Measurements from ENCODE around the gene DNM1L. TPM values are rescaled to one million over a fixed set of nuclear protein-coding genes. Genes with fewer than 3 reads are reported as not detected.

The DNM1L gene
- total and polyA plus RNA-seq, 2 donors (not counting 3 experiments of a cell fraction or from before 2014, with no cell fraction given), result 24.6 to 103 TPM

DNA sequence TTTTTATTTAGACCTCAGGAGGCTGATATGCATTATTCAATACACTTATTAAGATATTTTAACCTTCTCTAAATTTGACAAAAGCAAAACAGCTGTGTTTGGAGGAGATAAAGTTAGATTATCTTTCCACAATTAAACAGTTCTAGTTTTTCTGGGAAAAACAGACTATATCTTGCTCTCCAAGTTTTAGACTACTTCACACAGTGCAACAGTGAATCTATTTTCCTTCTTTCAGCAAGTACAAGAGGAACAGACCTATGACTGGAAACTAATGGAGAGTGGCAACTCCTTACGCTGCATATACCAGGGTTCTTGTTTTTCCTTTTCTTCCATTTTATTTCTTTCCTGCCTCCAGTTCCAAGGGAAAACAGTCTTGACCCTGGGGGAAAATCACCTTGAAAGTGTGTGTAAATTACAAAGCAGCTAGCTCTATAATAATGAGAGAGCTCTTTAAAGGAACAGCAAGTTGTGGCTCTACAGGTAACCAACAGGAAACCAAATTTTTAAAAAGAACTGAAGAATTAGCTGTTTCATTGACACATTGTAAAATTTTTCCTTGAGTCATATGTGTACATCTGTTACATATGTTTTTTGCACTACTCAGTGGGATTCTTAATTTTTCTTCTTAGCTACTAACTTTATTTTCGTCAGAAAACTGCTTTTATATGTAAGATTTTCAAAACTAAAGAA is 27.4 kb downstream of the DNM1L start:
- Histone ChIP-seq H4K20me1 (replicated peaks; ENCODE audit: control insufficient read depth, extremely low read depth, insufficient read depth, low read length) (no peaks in the 10 kb centered on the region), H3K27ac (ENCODE audit: insufficient read depth, low read depth, low read length) (no peak overlapping the region), H3K4me3 (replicated peaks in 1 of 3; ENCODE audit: insufficient read depth in 1 of 3, low read depth in 1 of 3, low read length in 3 of 3) (no peak overlapping the region), H3K9me3 (replicated peaks; ENCODE audit: control insufficient read depth, insufficient read depth, low read length) (no peaks in the 10 kb centered on the region), H3K4me2 (ENCODE audit: insufficient read depth, low read length) (no peak overlapping the region), H3K36me3 (ENCODE audit: control insufficient read depth in 2 of 2, extremely low read depth in 1 of 2, insufficient read depth in 2 of 2, low read length in 2 of 2) (peaks cover 1 to 9% of the 10 kb centered on the region in 2 experiments), H2AFZ (ENCODE audit: low read depth, low read length) (no peak overlapping the region), H3K9me1 (replicated peaks; ENCODE audit: control insufficient read depth, extremely low read depth, insufficient read depth, low read length) (no peaks in the 10 kb centered on the region), H3K27me3 (ENCODE audit: control insufficient read depth in 2 of 2, insufficient read depth in 2 of 2, low read length in 2 of 2) (no peaks in the 10 kb centered on the region), H3K9ac (replicated peaks; ENCODE audit: extremely low read depth, insufficient read depth, low read length) (no peak overlapping the region), H3K79me2 (ENCODE audit: control insufficient read depth, insufficient read depth, low read length) (peaks cover 2% of the 10 kb centered on the region), H3K4me1 (ENCODE audit: control insufficient read depth, extremely low read depth, insufficient read depth, low read length) (no peaks in the 10 kb centered on the region)
- FAIRE-seq (no peak), DNase-seq (ENCODE audit: low read depth, low spot score) (no peak)
- TF ChIP-seq GATA2 (IDR thresholded peaks at IDR 0.05; ENCODE audit: insufficient read depth, insufficient read length, low read depth, low read length), result no peak
- CTCF ChIA-PET, result interaction anchor here (0.7 to 2.6 kb wide), 3 partner anchors 17 to 1315 kb away, joined by 3 to 7 read pairs (median 4); no protein-coding TSS in a partner anchor
- BruUV-seq (replicated peaks), result no TSS peak
- POLR2A ChIA-PET, result no interaction called here
- intact Hi-C loops (cut with micrococcal nuclease), result no loop called here
- dilution Hi-C loops (cut with MboI; ENCODE audit: extremely low pct_ligation_motif_present, low sequenced_read_pairs), result no loop called here

DNA sequence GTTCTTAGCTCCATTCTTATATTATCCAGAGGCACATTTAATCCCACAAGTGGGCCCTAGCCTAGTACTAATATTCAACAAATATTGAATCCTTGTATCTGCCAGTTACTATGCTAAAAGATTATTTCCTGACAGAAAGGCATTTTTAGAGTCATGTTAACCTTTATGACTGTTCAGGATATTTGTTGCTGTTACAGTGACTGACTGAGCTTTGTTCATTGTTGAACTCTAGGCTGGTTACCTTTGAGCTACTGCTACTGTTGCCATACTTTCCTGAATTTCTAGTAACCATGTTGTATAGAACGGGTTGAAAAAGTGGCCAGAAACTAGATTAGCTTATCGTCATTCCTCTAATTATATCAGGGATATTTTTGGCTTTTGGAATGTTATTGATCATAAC is 29.8 kb downstream of the DNM1L start:
- CTCF ChIA-PET, result interaction anchor here (1.5 to 2.6 kb wide), 3 partner anchors 15 to 1056 kb away, joined by 4 to 7 read pairs (median 7); no protein-coding TSS in a partner anchor
- dilution Hi-C loops (cut with MboI; ENCODE audit: extremely low pct_ligation_motif_present, low sequenced_read_pairs) (no loop called here), intact Hi-C loops (cut with micrococcal nuclease) (no loop called here)
- no peak overlapping the region for H3K4me3 ChIP-seq (replicated peaks in 1 of 3; ENCODE audit: insufficient read depth in 1 of 3, low read depth in 1 of 3, low read length in 3 of 3)
- H3K4me1 ChIP-seq (ENCODE audit: control insufficient read depth, extremely low read depth, insufficient read depth, low read length), result no peaks in the 10 kb centered on the region
- POLR2A ChIA-PET, result no interaction called here
- no peaks in the 10 kb centered on the region for H3K9me3 ChIP-seq (replicated peaks; ENCODE audit: control insufficient read depth, insufficient read depth, low read length)
- H3K79me2 ChIP-seq (ENCODE audit: control insufficient read depth, insufficient read depth, low read length), result peaks cover 2% of the 10 kb centered on the region
- peaks cover 4 to 19% of the 10 kb centered on the region in 2 experiments for H3K36me3 ChIP-seq (ENCODE audit: control insufficient read depth in 2 of 2, extremely low read depth in 1 of 2, insufficient read depth in 2 of 2, low read length in 2 of 2)
- no peaks in the 10 kb centered on the region for H3K27me3 ChIP-seq (ENCODE audit: control insufficient read depth in 2 of 2, insufficient read depth in 2 of 2, low read length in 2 of 2)
- no peak overlapping the region for H3K27ac ChIP-seq (ENCODE audit: insufficient read depth, low read depth, low read length)
- TF ChIP-seq JUN (IDR thresholded peaks at IDR 0.05; ENCODE audit: borderline replicate concordance, insufficient read depth, insufficient read length, low read depth) (no peak), POLR2AphosphoS5 (IDR thresholded peaks at IDR 0.05; ENCODE audit: insufficient read depth, low read depth, low read length) (no peak), MYC (IDR thresholded peaks at IDR 0.05; ENCODE audit: low read depth, low read length) (no peak), POLR2A (IDR thresholded peaks at IDR 0.05; ENCODE audit: low read depth, low read length) (no peak), FOS (IDR thresholded peaks at IDR 0.05; ENCODE audit: borderline replicate concordance, insufficient read depth, low read length) (no peak)
- TF ChIP-seq, protein P1, sequence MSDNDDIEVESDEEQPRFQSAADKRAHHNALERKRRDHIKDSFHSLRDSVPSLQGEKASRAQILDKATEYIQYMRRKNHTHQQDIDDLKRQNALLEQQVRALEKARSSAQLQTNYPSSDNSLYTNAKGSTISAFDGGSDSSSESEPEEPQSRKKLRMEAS (IDR thresholded peaks at IDR 0.05; ENCODE audit: insufficient read depth, insufficient read length), result no peak
- FAIRE-seq (no peak), DNase-seq (ENCODE audit: low read depth, low spot score) (no peak)
- BruUV-seq (replicated peaks), result no TSS peak
- H3K4me2 ChIP-seq (ENCODE audit: insufficient read depth, low read length), result no peak overlapping the region
- no peak overlapping the region for H2AFZ ChIP-seq (ENCODE audit: low read depth, low read length)
- H3K9me1 ChIP-seq (replicated peaks; ENCODE audit: control insufficient read depth, extremely low read depth, insufficient read depth, low read length), result no peaks in the 10 kb centered on the region
- H3K9ac ChIP-seq (replicated peaks; ENCODE audit: extremely low read depth, insufficient read depth, low read length), result no peak overlapping the region
- no peaks in the 10 kb centered on the region for H4K20me1 ChIP-seq (replicated peaks; ENCODE audit: control insufficient read depth, extremely low read depth, insufficient read depth, low read length)

All from endothelial cell of umbilical vein (primary cell).